HCT116 (cell line): ENCODE data around the gene F2RL2.
"Not testable (repeated sequence)": the region's sequence is repeated elsewhere in the genome, so short reads cannot be mapped to it uniquely, and the experiment has no call there.

Experiments used
- JUND ChIP-seq: IDR thresholded peaks from 2 replicates; pipeline ENCODE4 v1.6.1; 2012
- POLR2AphosphoS5 ChIP-seq: IDR thresholded peaks from 2 replicates; pipeline ENCODE4 v1.6.1; 2011; ENCODE audit warnings: mild to moderate bottlenecking, low read depth, low read length, moderate library complexity
- RAD21 ChIP-seq: IDR thresholded peaks from 2 replicates; pipeline ENCODE4 v1.6.1; 2012; ENCODE audit warnings: low read depth, mild to moderate bottlenecking
- SP1 ChIP-seq: IDR thresholded peaks from 2 replicates; pipeline ENCODE4 v1.6.1; 2012; ENCODE audit warnings: low read depth
- TF ChIP-seq, protein P1 (sequence below), 3 experiments: fragments of 200-600 bp in 1 of 3; sonication (generic) in 1 of 3; IDR thresholded peaks in 2 of 3; conservative IDR thresholded peaks in 1 of 3; 2 replicates each; pipeline ENCODE4 v1.5.1; 2012 to 2017; ENCODE audit warnings: low read depth in 2 of 3, low read length in 2 of 3, antibody characterized with exemption in 1 of 3, borderline replicate concordance in 1 of 3, control low read depth in 1 of 3, mild to moderate bottlenecking in 1 of 3, mixed read lengths in 1 of 3, mixed run types in 1 of 3, moderate library complexity in 1 of 3; ENCODE audit not compliant: insufficient read depth in 1 of 3
- TF ChIP-seq, protein P2 (sequence below): IDR thresholded peaks from 2 replicates; pipeline ENCODE4 v1.6.1; 2012
- TF ChIP-seq, protein P3 (sequence below): IDR thresholded peaks from 2 replicates; pipeline ENCODE4 v1.6.1; 2012; ENCODE audit warnings: low read depth

DNA sequence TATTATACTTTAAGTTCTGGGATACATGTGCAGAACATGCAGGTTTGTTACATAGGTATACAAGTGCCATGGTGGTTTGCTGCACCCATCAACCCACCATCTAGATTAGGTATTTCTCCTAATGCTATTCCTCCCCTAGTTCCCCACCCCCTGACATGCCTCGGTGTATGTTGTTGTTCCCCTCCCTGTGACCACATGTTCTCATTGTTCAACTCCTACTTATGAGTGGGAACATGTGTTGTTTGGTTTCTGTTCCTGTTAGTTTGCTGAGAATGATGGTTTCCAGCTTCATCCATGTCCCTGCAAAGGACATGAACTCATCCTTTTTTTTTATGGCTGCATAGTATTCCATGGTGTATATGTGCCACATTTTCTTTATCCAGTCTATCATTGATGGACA, 19.2 kb downstream of the F2RL2 start:
- TF ChIP-seq, protein P1, sequence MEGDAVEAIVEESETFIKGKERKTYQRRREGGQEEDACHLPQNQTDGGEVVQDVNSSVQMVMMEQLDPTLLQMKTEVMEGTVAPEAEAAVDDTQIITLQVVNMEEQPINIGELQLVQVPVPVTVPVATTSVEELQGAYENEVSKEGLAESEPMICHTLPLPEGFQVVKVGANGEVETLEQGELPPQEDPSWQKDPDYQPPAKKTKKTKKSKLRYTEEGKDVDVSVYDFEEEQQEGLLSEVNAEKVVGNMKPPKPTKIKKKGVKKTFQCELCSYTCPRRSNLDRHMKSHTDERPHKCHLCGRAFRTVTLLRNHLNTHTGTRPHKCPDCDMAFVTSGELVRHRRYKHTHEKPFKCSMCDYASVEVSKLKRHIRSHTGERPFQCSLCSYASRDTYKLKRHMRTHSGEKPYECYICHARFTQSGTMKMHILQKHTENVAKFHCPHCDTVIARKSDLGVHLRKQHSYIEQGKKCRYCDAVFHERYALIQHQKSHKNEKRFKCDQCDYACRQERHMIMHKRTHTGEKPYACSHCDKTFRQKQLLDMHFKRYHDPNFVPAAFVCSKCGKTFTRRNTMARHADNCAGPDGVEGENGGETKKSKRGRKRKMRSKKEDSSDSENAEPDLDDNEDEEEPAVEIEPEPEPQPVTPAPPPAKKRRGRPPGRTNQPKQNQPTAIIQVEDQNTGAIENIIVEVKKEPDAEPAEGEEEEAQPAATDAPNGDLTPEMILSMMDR (IDR thresholded peaks at IDR 0.05 in 2 of 3, conservative IDR thresholded peaks at IDR 0.05 in 1 of 3; ENCODE audit: borderline replicate concordance in 1 of 3, insufficient read depth in 1 of 3, low read depth in 2 of 3, low read length in 2 of 3): not testable (repeated sequence)
- TF ChIP-seq, protein P2, sequence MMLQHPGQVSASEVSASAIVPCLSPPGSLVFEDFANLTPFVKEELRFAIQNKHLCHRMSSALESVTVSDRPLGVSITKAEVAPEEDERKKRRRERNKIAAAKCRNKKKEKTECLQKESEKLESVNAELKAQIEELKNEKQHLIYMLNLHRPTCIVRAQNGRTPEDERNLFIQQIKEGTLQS: not testable (repeated sequence)
- TF ChIP-seq SP1, RAD21, POLR2AphosphoS5, JUND: not testable (repeated sequence)
- TF ChIP-seq, protein P3, sequence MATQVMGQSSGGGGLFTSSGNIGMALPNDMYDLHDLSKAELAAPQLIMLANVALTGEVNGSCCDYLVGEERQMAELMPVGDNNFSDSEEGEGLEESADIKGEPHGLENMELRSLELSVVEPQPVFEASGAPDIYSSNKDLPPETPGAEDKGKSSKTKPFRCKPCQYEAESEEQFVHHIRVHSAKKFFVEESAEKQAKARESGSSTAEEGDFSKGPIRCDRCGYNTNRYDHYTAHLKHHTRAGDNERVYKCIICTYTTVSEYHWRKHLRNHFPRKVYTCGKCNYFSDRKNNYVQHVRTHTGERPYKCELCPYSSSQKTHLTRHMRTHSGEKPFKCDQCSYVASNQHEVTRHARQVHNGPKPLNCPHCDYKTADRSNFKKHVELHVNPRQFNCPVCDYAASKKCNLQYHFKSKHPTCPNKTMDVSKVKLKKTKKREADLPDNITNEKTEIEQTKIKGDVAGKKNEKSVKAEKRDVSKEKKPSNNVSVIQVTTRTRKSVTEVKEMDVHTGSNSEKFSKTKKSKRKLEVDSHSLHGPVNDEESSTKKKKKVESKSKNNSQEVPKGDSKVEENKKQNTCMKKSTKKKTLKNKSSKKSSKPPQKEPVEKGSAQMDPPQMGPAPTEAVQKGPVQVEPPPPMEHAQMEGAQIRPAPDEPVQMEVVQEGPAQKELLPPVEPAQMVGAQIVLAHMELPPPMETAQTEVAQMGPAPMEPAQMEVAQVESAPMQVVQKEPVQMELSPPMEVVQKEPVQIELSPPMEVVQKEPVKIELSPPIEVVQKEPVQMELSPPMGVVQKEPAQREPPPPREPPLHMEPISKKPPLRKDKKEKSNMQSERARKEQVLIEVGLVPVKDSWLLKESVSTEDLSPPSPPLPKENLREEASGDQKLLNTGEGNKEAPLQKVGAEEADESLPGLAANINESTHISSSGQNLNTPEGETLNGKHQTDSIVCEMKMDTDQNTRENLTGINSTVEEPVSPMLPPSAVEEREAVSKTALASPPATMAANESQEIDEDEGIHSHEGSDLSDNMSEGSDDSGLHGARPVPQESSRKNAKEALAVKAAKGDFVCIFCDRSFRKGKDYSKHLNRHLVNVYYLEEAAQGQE: not testable (repeated sequence)
